GM13977 (cell line): Measurements from ENCODE around the gene PRSS37.
"Not testable (repeated sequence)": the region's sequence is repeated elsewhere in the genome, so short reads cannot be mapped to it uniquely, and the experiment has no call there.

Experiments used
- DNase-seq: peaks from one replicate; pipeline ENCODE4 v3.0.0; 2012; ENCODE audit warnings: low spot score
- in situ Hi-C: fragments of 300-500 bp; cut with MboI; formaldehyde crosslinking; loops from one replicate; pipeline ENCODE4 v1.12.0; 2022; ENCODE audit warnings: low sequenced_read_pairs, low pct_unique_long_range_greater_than_20kb, mixed read lengths, inconsistent platforms; ENCODE audit not compliant: unreplicated experiment
- TF ChIP-seq, protein P1 (sequence below): IDR thresholded peaks from 2 replicates; pipeline ENCODE4 v1.5.1; 2012; ENCODE audit warnings: mild to moderate bottlenecking, control low read depth; ENCODE audit not compliant: insufficient read depth; ENCODE audit errors: extremely low read depth, missing control alignments

Gene PRSS37

DNA sequence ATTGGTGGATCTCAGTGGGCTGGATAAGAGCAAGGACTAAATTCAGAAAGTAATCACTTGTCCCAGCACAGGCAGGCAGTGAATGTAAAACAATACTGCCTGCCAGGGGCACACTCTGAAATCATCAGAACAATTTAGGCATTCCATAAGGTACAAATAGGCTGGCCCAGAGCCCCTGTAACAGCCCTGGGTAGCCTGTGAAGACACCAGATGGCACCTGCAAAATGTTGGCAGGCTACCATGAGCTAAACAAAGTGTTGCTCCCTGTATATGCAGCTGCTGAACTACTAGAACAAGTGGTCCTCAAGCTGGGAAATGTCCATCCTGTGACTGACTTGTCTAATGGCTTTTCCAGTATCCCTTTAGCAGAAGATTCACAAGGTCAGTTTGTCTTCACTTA lies 3.0 kb upstream of the PRSS37 start:
- TF ChIP-seq, protein P1, sequence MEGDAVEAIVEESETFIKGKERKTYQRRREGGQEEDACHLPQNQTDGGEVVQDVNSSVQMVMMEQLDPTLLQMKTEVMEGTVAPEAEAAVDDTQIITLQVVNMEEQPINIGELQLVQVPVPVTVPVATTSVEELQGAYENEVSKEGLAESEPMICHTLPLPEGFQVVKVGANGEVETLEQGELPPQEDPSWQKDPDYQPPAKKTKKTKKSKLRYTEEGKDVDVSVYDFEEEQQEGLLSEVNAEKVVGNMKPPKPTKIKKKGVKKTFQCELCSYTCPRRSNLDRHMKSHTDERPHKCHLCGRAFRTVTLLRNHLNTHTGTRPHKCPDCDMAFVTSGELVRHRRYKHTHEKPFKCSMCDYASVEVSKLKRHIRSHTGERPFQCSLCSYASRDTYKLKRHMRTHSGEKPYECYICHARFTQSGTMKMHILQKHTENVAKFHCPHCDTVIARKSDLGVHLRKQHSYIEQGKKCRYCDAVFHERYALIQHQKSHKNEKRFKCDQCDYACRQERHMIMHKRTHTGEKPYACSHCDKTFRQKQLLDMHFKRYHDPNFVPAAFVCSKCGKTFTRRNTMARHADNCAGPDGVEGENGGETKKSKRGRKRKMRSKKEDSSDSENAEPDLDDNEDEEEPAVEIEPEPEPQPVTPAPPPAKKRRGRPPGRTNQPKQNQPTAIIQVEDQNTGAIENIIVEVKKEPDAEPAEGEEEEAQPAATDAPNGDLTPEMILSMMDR: no peak
- in situ Hi-C loops: no loop called here
- no peak for DNase-seq

DNA sequence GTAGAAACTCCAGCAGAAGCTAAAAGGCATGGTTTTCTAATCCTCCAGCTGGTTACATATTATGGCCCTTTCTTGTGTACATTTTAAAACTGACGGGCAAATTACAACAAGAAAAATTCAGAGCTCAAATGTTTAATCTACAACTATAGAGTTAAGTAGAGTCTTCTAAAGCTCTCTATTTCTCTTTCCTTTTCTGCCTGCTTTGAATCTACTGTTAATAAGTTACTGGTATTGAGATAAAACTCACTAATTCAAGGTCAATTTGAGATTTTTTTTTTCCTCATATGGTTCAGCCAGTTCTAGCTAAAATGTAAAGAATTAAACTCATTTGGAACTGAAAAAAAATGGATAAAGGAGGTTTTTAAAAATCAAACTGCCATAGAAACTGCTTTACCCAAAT lies 1.6 kb upstream of the PRSS37 start:
- TF ChIP-seq, protein P1: no peak
- in situ Hi-C loops: no loop called here
- no peak for DNase-seq

DNA sequence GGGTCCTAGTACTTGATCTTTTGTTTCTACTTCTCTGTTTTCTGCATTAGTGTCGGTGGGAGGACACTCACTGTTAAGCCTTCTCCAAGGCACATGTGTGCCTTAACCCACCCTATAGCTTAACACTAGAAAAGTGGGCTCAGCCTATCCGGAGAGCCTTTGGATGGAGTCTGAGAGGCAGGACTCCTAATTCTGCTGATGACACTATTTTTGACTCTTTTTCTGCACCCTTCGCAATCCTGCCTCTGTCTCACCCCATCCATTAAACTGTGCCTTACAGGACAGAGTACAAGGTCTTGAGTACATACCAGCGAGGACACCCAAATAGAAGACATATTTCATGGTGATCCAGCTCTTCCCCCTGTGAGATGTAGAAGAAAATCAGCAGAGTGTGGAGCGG lies 577 bp downstream of the PRSS37 start:
- in situ Hi-C loops: no loop called here
- TF ChIP-seq, protein P1: no peak
- DNase-seq: no peak

DNA sequence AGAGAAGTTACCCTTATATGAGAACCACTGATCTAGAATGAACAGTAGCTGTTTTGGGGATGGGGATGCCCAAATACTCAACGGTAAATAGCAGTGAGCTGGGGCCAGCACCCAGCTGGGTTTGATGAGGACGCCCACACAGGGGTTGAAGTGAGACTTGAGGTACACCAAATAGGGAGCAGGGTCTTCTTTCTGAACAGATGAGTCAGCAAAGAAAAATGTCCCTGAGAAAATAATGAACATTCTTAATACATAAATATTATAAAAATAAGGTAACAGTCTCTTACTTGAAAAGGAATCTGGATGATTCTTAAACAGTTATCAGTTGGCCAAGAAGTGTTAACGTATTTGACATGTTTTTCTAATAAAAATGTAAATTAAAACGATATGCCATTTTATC lies 2.0 kb downstream of the PRSS37 start:
- no peak for DNase-seq
- TF ChIP-seq, protein P1: no peak
- in situ Hi-C loops: no loop called here

DNA sequence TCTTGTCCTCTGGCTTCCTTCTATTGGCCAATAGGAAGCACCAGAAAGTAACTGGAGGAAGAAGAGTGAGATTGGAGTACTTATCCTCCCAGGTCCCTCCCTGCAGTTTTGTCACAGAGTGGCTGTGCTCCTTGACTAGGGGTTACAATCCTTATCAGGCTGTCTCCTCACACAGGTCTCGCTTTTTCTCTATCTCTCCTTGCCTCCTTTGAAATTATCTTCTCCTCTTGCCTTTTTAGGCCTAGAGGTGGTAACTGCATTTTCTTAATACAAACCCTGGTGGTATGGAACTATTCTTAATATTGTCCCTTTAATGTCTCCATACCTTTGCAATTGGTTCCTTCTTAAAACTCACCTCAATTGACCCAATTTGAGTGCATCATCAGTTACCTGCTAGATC lies 2.7 kb downstream of the PRSS37 start:
- in situ Hi-C loops: no loop called here
- TF ChIP-seq, protein P1: no peak
- DNase-seq: no peak

DNA sequence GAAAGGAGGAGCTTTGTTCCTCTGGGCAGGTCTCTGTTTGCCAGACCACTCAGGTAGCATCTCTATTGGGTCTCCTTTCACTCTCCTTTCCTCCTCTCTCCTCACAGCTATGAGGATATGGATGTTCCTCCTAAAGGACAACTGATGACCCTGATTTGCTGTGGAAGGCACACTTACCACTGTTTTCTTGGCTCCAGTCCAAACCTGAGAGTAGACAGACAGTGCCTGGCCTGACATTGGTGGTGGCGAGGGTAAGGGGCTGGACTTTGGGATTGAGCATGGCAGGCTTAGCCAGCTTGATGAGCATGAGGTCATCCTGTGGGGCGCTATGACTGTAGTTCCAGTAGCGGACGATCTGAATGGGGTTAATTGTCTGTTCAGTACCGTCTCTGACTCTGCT lies 3.6 kb downstream of the PRSS37 start:
- no peak for DNase-seq
- TF ChIP-seq, protein P1: no peak
- in situ Hi-C loops: no loop called here

DNA sequence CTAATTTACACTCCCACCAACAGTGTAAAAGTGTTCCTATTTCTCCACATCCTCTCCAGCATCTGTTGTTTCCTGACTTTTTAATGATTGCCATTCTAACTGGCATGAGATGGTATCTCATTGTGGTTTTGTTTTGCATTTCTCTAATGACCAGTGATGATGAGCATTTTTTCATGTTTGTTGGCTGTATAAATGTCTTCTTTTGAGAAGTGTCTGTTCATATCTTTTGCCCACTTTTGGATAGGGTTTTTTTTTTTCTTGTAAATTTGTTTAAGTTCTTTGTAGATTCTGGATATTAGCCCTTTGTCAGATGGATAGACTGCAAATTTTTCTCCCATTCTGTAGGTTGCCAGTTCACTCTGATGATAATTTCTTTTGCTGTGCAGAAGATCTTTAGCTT lies 18.9 kb downstream of the PRSS37 start:
- DNase-seq, in situ Hi-C loops: not testable (repeated sequence)

DNA sequence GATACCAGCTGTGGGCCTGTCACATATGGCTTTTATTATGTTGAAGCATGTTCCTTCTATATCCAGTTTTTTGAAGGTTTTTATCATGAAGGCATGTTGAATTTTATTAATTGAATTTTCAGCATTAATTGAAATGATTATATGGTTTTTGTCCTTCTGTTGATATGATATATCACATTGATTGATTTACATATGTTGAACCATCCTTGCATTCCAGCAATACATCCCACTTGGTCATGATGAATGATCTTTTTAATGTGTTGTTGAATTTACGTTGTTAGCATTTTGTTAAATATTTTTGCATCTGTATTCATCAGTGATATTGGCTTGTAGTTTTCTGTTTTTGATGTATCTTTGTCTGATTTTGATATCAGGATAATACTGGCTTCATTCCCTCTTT lies 21.2 kb downstream of the PRSS37 start:
- no peak for DNase-seq
- TF ChIP-seq, protein P1: no peak
- in situ Hi-C loops: no loop called here
